Fibroblast of the aortic adventitia (primary cell): ENCODE results near the gene VAT1L. TPM values are rescaled to one million over a fixed set of nuclear protein-coding genes. Genes with fewer than 3 reads are reported as not detected.
A peak's percentile ranks its signal among the peaks of the same experiment; 100 is the strongest.

ENCODE experiments used
- DNase-seq: peaks from one replicate; pipeline ENCODE4 v3.0.0-alpha.2; 2010; ENCODE audit warnings: low read depth
- H3K4me3 ChIP-seq: 2 replicates; pipeline ENCODE4 v1.5.1; 2011; ENCODE audit warnings: low read depth, mild to moderate bottlenecking, control low read depth, low read length, moderate library complexity
- CTCF ChIP-seq: IDR thresholded peaks from 2 replicates; pipeline ENCODE4 v1.5.1; 2011; ENCODE audit warnings: mild to moderate bottlenecking, low read length, control low read depth, inconsistent platforms; ENCODE audit not compliant: insufficient read depth
- total RNA-seq: library from RNA; depleted of rRNA; stranded (reverse); fragments of >200 nt; gene quantifications from 2 replicates; pipeline ENCODE4 v1.2.3, GENCODE V29; 2012; ENCODE audit warnings: low replicate concordance

VAT1L gene
- total RNA-seq, 1 donor, result 12.2 TPM

- no peak for TF ChIP-seq CTCF
Measured at GRCh38 chr16:77805398-77805797, 17.0 kb downstream of the VAT1L start.

GRCh38 chr16:77807021-77807420 lies 18.7 kb downstream of the VAT1L start:
- no peak overlapping the region for H3K4me3 ChIP-seq
- DNase-seq, result no peak
- no peak for TF ChIP-seq CTCF

More at GRCh38 chr16:77805398-77805797, 17.0 kb downstream of the VAT1L start:
- no peak overlapping the region for H3K4me3 ChIP-seq
- no peak for DNase-seq

- no peak overlapping the region for H3K4me3 ChIP-seq
- no peak for TF ChIP-seq CTCF
- no peak for DNase-seq
Measured at GRCh38 chr16:77812856-77813500, 24.6 kb downstream of the VAT1L start.

- peak; percentile 41 for DNase-seq
- no peak for TF ChIP-seq CTCF
- no peak overlapping the region for H3K4me3 ChIP-seq
Measured at GRCh38 chr16:77816293-77816692, 27.9 kb downstream of the VAT1L start.

- no peak for TF ChIP-seq CTCF
- no peak for DNase-seq
- no peak overlapping the region for H3K4me3 ChIP-seq
Measured at GRCh38 chr16:77820340-77820739, 32.0 kb downstream of the VAT1L start.

GRCh38 chr16:77822661-77823060 lies 34.3 kb downstream of the VAT1L start:
- no peak for TF ChIP-seq CTCF
- DNase-seq, result no peak
- H3K4me3 ChIP-seq, result no peak overlapping the region

GRCh38 chr16:77823067-77823466 lies 34.7 kb downstream of the VAT1L start:
- no peak overlapping the region for H3K4me3 ChIP-seq
- DNase-seq, result peak; percentile 77
- no peak for TF ChIP-seq CTCF
